ENCODE results near the gene STEAP1B.
A peak's percentile ranks its signal among the peaks of the same experiment; 100 is the strongest.
"Not testable (repeated sequence)": the region's sequence is repeated elsewhere in the genome, so short reads cannot be mapped to it uniquely, and the experiment has no call there.

The STEAP1B gene

DNA sequence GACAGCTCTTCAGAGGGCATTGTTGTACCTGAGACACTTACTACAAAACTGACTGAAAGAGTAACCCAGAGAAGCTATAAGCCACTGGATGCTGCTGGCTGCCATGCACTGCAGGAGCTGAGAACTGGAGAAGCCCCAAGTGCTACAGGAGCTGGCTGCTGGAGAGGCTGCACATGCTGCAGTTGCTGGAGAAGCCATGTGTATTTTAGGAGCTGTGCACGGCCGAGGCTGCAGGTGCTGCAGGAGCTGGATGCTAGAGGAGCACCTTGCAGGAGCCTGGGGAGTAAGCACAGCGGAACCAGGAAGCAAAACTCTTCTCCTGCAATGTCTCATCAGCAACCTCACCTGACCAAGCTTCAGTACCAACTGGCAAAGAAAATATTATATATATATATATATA lies 45.5 kb downstream of the STEAP1B start:
- no peak for TF ChIP-seq CTCF (IDR thresholded peaks at IDR 0.05; ENCODE audit: insufficient read depth, missing control alignments)
- no peak for FAIRE-seq
- no peak for DNase-seq (ENCODE audit: insufficient read length, low spot score)

DNA sequence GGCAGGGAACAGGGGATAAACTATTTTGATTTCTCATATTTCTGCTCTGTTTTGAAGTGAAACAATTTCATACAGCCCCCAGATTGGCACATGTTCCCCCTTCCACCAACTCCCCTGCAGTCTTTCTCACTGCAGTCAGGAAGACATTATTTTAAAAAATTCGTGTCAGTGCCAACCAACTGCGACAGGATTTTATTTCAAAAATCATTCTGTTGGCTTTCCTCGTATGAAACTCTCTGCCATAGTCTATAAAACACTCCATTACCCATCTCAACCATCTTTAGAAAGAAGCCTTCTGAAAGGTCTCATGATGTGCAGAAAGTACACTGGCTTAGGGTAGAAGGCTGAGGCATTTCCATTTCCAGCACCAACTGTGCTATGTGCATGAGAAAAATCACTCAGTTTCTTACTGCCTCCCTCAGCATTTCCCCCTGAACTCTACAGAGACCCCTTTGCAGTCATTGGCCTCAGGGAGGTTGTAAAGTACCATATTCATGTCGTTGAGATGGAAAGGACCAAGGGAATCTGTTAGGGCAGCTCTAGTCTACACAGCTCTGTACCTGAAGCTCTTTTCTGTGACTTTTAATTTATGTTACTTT lies 46.9 kb downstream of the STEAP1B start:
- FAIRE-seq (no peak), DNase-seq (ENCODE audit: insufficient read length, low spot score) (no peak)
- TF ChIP-seq CTCF (IDR thresholded peaks at IDR 0.05; ENCODE audit: insufficient read depth, missing control alignments) = no peak

GRCh38 chr7:22452142-22452959 lies 47.6 kb downstream of the STEAP1B start:
- no peak for FAIRE-seq
- TF ChIP-seq CTCF (IDR thresholded peaks at IDR 0.05; ENCODE audit: insufficient read depth, missing control alignments) = peak; percentile 81
- no peak for DNase-seq (ENCODE audit: insufficient read length, low spot score)

GRCh38 chr7:22450013-22450412 lies 50.0 kb downstream of the STEAP1B start:
- not testable (repeated sequence) for FAIRE-seq; DNase-seq (ENCODE audit: insufficient read length, low spot score)

DNA sequence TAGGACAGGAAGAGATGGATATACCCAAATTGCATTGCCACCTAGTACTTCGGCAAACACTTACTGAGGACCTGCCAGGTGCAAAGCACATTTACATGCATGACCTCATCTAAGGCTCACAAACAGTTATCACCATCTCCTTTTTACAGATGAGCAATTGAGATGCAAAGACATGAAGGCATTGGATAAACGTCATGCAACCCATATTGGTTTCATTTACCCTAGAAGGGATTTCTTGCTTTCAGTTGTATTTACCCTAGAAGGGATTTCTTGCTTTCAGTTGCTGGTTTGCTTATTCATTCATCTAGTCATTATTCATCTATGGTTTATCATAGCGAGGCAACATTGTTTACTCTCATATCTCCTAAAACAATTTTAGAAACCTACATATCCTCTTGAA lies 52.2 kb downstream of the STEAP1B start:
- DNase-seq (ENCODE audit: insufficient read length, low spot score) (no peak), FAIRE-seq (no peak)
- TF ChIP-seq CTCF (IDR thresholded peaks at IDR 0.05; ENCODE audit: insufficient read depth, missing control alignments) = no peak

DNA sequence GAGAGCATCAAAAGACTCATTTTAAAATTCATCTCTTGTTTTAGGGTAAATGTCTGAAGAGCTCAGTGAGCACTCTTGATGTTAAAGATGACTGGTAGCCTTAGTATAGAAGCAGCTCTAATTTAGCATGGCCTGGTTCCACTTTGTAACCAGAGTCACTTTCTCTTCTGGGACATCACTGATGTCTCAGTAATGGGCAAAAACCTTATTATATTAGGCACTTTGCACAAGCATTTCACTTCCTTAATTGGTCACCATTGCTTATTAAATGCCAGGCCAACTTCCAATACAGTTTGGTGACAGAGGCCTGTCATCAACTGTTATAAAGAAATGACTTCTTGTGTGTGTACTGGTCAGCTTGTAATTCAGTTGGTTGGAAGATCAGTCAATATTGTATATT lies 53.0 kb downstream of the STEAP1B start:
- DNase-seq (ENCODE audit: insufficient read length, low spot score) (no peak), FAIRE-seq (no peak)
- TF ChIP-seq CTCF (IDR thresholded peaks at IDR 0.05; ENCODE audit: insufficient read depth, missing control alignments) = no peak

DNA sequence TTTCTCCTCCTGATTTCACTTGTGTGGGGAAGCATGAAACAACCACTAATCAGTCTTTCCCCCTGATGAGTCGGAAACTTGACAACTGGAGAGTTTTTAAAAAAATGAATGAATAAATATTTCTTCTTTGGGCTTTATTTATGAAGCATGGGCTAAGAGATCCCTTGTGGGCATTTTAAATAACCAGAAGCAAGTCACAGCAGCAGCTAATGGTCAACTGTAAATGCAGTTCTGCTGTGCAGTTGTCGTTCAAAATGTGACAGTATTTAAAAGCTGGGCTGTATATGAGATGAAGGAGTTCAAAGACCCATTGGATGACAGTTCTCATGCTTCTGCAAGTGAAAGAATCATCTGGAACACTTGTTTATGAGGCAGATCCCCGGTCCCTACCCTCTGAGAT lies 54.1 kb downstream of the STEAP1B start:
- FAIRE-seq (no peak), DNase-seq (ENCODE audit: insufficient read length, low spot score) (no peak)
- TF ChIP-seq CTCF (IDR thresholded peaks at IDR 0.05; ENCODE audit: insufficient read depth, missing control alignments) = no peak
